Heart left ventricle (tissue), 13 donors: ENCODE data around the gene COX7B.

Source experiments
- CTCF ChIP-seq, 12 donors: fragments of 200-600 bp; sonication (generic) in 4 of 12; IDR thresholded peaks; one replicate each; pipeline versions ENCODE4 v1.5.0 to v1.8.0; 2018 to 2022; ENCODE audit warnings: antibody characterized with exemption in 12 of 12, mild to moderate bottlenecking in 5 of 12
- POLR2A ChIP-seq, 2 donors: fragments of 450-650 bp; IDR thresholded peaks; one replicate each; pipeline ENCODE4 v1.6.1; 2017; ENCODE audit warnings: antibody characterized with exemption in 2 of 2, mild to moderate bottlenecking in 2 of 2, moderate library complexity in 2 of 2
- donor health status: ischemic (EF 13 %, LVEDD 7.1; RV severe dilation, severe dysfunction).
- donor health status: DM: no; HTN: yes; CAD: no.
- donor health status: DM: no; HTN: no; CAD: no.
- donor health status: ischemic (EF 25% LVEDD 6.9; RV normal size, moderate dysfunction).
- donor health status: ischemic (EF 25% LVEDD 5.7; RV mildly dilated, moderate dysfunction).
- donor health status: ischemic (EF 35%, LVEDD 5.7; RV mildly dilated, moderate dysfunction).
- donor health status: nonischemic (EF 11% LVEDD 7.7; RV severe dilation, severe dysfunction).
- donor health status: DM: yes; HTN: yes; CAD: no.
- donor health status: PGD.
- donor health status: ischemic (EF 29% LVEDD 5.4; RV normal size, mild dysfunction).
- donor health status: nonischemic (EF 23%, LVEDD 6.1; RV moderate dilation, normal function).

- TF ChIP-seq POLR2A (IDR thresholded peaks at IDR 0.05) (no peak), CTCF (IDR thresholded peaks at IDR 0.05) (no peak)
Measured at GRCh38 chrX:77935886-77936285, 36.6 kb downstream of the COX7B start.
